Kidney epithelial cell (primary cell): ENCODE data around the gene PRELID1. TPM values are rescaled to one million over a fixed set of nuclear protein-coding genes. Genes with fewer than 3 reads are reported as not detected.

Experiments used
- DNase-seq: peaks from one replicate; pipeline ENCODE4 v3.0.0-alpha.2; 2010; ENCODE audit warnings: low read depth
- H3K27me3 ChIP-seq: 2 replicates; pipeline ENCODE4 v1.6.0; 2011; ENCODE audit warnings: low read length; ENCODE audit not compliant: control insufficient read depth, insufficient read depth
- H3K36me3 ChIP-seq: 2 replicates; pipeline ENCODE4 v1.5.1; 2011; ENCODE audit warnings: low read length; ENCODE audit not compliant: control insufficient read depth, insufficient read depth
- H3K4me3 ChIP-seq: 2 replicates; pipeline ENCODE4 v1.5.1; 2011; ENCODE audit warnings: low read depth, mild to moderate bottlenecking, control low read depth, low read length
- CTCF ChIP-seq: IDR thresholded peaks from 2 replicates; pipeline ENCODE4 v1.5.1; 2011; ENCODE audit warnings: mild to moderate bottlenecking, moderate library complexity, low read length, control low read depth, inconsistent platforms; ENCODE audit not compliant: insufficient read depth, poor library complexity, severe bottlenecking
- total RNA-seq: library from RNA; depleted of rRNA; stranded (reverse); fragments of >200 nt; gene quantifications from 2 replicates; pipeline ENCODE4 v1.2.3, GENCODE V29; 2015

The PRELID1 gene
- total RNA-seq, 1 donor from 2014 or later: 178 TPM

- H3K27me3 ChIP-seq: peaks cover 2% of the 10 kb centered on the region
- no peak overlapping the region for H3K4me3 ChIP-seq
- no peak for TF ChIP-seq CTCF
- H3K36me3 ChIP-seq: no peaks in the 10 kb centered on the region
- DNase-seq: no peak
Observed at GRCh38 chr5:177354256-177354655, 50.7 kb downstream of the PRELID1 start.

- no peaks in the 10 kb centered on the region for H3K36me3 ChIP-seq
- H3K4me3 ChIP-seq: no peak overlapping the region
- TF ChIP-seq CTCF: no peak
- peaks cover 2% of the 10 kb centered on the region for H3K27me3 ChIP-seq
- DNase-seq: no peak
Observed at GRCh38 chr5:177354711-177355110, 51.1 kb downstream of the PRELID1 start.

DNA sequence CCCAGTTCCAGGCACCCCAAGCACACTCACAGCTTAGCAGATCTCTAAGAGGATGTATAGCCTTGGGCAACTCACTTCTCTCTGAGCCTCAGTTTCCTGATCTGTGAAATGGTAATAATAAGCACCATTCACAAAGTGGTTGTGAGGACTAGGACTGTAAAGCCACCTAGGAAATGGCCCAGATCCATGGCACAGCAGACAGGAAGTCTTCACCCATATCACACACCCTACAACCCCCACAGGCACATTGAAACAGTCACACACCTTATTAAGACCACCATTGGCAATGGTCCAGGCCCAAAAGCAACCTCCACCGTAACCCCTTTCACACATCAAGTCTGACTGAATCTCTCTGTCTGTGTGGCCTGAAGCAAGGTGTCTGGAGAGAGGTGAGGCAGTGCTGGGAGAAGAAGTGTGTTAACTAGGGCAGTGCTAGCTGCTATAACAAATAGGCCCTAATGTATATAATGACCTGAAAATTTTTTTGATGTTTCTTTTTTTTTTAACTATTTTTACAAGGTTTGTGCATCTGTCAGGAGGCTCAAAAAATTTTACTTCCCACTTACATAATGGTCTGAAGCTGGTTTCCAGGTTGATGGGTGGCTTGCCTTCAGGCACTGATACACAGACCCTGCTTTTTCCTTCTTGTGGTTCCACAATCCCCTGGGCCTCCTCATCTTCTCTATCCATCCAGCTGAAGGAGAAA lies 51.7 kb downstream of the PRELID1 start:
- Histone ChIP-seq H3K36me3 (no peaks in the 10 kb centered on the region), H3K27me3 (peaks cover 2% of the 10 kb centered on the region), H3K4me3 (no peak overlapping the region)
- TF ChIP-seq CTCF: no peak
- DNase-seq: no peak

DNA sequence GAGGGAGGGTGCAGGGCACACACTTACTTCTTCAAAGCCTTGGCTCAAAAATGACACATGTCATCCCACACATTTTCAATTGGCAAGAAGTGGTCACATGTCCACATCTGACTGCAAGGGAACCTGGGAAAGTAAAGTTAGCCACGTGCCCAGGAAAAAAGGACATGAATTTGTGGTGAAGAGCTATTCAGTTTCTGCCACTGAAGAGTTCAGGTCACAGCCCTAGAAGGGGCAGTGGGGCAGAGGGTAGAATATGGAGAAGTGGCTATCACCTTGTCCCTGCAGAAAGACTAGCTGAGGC lies 52.2 kb downstream of the PRELID1 start:
- no peak for TF ChIP-seq CTCF
- Histone ChIP-seq H3K4me3 (no peak overlapping the region), H3K36me3 (no peaks in the 10 kb centered on the region)

More for the DNA sequence above, 52.2 kb downstream of the PRELID1 start:
- DNase-seq: no peak
- H3K27me3 ChIP-seq: peaks cover 2% of the 10 kb centered on the region

Other genes starting within 250 kb of the PRELID1 start
- gene FGFR4, start 216.9 kb upstream of the PRELID1 start, total RNA-seq: 16.4 and 34.5 TPM in 2 replicates
- 33.8 and 37.5 TPM in 2 replicates for gene NSD1, start 170.0 kb upstream of the PRELID1 start, total RNA-seq
- 28.3 and 35.9 TPM in 2 replicates for gene RAB24, start 80 bp upstream of the PRELID1 start, total RNA-seq
- gene MXD3, start 8.1 kb downstream of the PRELID1 start, total RNA-seq: 3.4 and 6.6 TPM in 2 replicates
- gene LMAN2, start 47.9 kb downstream of the PRELID1 start, total RNA-seq: 279 and 308 TPM in 2 replicates
- gene RGS14, start 54.1 kb downstream of the PRELID1 start, total RNA-seq: 14.5 and 22.9 TPM in 2 replicates
- gene SLC34A1, start 80.6 kb downstream of the PRELID1 start, total RNA-seq: not detected in 2 replicates
- not detected in 2 replicates for gene PFN3, start 96.9 kb downstream of the PRELID1 start, total RNA-seq
- gene F12, start 105.8 kb downstream of the PRELID1 start, total RNA-seq: 4.0 and 5.1 TPM in 2 replicates
- 34.9 and 46.4 TPM in 2 replicates for gene GRK6, start 122.9 kb downstream of the PRELID1 start, total RNA-seq
- 5.8 and 10.3 TPM in 2 replicates for gene PRR7, start 143.0 kb downstream of the PRELID1 start, total RNA-seq
- gene DBN1, start 169.8 kb downstream of the PRELID1 start, total RNA-seq: 429 and 434 TPM in 2 replicates
- gene PDLIM7, start 193.8 kb downstream of the PRELID1 start, total RNA-seq: 467 and 551 TPM in 2 replicates
- gene DOK3, start 206.0 kb downstream of the PRELID1 start, total RNA-seq: 1.1 TPM in 2 replicates
- gene DDX41, start 213.2 kb downstream of the PRELID1 start, total RNA-seq: 151 and 191 TPM in 2 replicates